Liver (tissue), 3 donors: Measurements from ENCODE around the gene BACH1.

Source experiments
- EGR1 ChIP-seq, 2 donors: IDR thresholded peaks; 2 replicates each; pipeline ENCODE4 v1.6.1; 2016 to 2018; ENCODE audit warnings: antibody characterized with exemption in 2 of 2, low read depth in 2 of 2
- FOXA1 ChIP-seq: IDR thresholded peaks from 2 replicates; pipeline ENCODE4 v1.6.1; 2016; ENCODE audit warnings: antibody characterized with exemption
- GABPA ChIP-seq, 2 donors: IDR thresholded peaks in 1 of 2; conservative IDR thresholded peaks in 1 of 2; 2 replicates each; pipeline ENCODE4 v1.6.1; 2016; ENCODE audit warnings: antibody characterized with exemption in 2 of 2, mild to moderate bottlenecking in 1 of 2, moderate library complexity in 1 of 2
- HNF4A ChIP-seq, 2 donors: conservative IDR thresholded peaks; 2 replicates each; pipeline ENCODE4 v1.6.1; 2016; ENCODE audit warnings: antibody characterized with exemption in 2 of 2, mild to moderate bottlenecking in 2 of 2
- JUND ChIP-seq, 2 donors: IDR thresholded peaks; 2 replicates each; pipeline ENCODE4 v1.6.1; 2016; ENCODE audit warnings: antibody characterized with exemption in 2 of 2
- MAX ChIP-seq: IDR thresholded peaks from 2 replicates; pipeline ENCODE4 v1.6.1; 2016; ENCODE audit warnings: antibody characterized with exemption
- RAD21 ChIP-seq, 2 donors: IDR thresholded peaks; 2 replicates each; pipeline ENCODE4 v1.6.1; 2016; ENCODE audit warnings: antibody characterized with exemption in 2 of 2, mild to moderate bottlenecking in 2 of 2
- SP1 ChIP-seq: IDR thresholded peaks from 2 replicates; pipeline ENCODE4 v1.6.1; 2018; ENCODE audit warnings: antibody characterized with exemption, mild to moderate bottlenecking
- TAF1 ChIP-seq: conservative IDR thresholded peaks from 2 replicates; pipeline ENCODE4 v1.6.1; 2016; ENCODE audit warnings: antibody characterized with exemption, mild to moderate bottlenecking
- YY1 ChIP-seq: IDR thresholded peaks from 2 replicates; pipeline ENCODE4 v1.6.1; 2016; ENCODE audit warnings: antibody characterized with exemption, mild to moderate bottlenecking
- ZBTB33 ChIP-seq: IDR thresholded peaks from 2 replicates; pipeline ENCODE4 v1.6.1; 2016; ENCODE audit warnings: antibody characterized with exemption
- TF ChIP-seq, protein P1 (sequence below): fragments of 150-350 bp; IDR thresholded peaks from 2 replicates; pipeline ENCODE4 v1.5.1; 2017; ENCODE audit warnings: improper control_type of control experiment, low read depth, low read length; ENCODE audit not compliant: missing input control
- TF ChIP-seq, protein P2 (sequence below): IDR thresholded peaks from 2 replicates; pipeline ENCODE4 v1.6.1; 2016; ENCODE audit warnings: antibody characterized with exemption, mild to moderate bottlenecking
- TF ChIP-seq, protein P3 (sequence below): IDR thresholded peaks from 2 replicates; pipeline ENCODE4 v1.6.1; 2016; ENCODE audit warnings: antibody characterized with exemption
- donor health status: healthy.
- donor health status: healthy.

GRCh38 chr21:29320031-29320430 lies 21.3 kb downstream of the BACH1 start:
- TF ChIP-seq, protein P1, sequence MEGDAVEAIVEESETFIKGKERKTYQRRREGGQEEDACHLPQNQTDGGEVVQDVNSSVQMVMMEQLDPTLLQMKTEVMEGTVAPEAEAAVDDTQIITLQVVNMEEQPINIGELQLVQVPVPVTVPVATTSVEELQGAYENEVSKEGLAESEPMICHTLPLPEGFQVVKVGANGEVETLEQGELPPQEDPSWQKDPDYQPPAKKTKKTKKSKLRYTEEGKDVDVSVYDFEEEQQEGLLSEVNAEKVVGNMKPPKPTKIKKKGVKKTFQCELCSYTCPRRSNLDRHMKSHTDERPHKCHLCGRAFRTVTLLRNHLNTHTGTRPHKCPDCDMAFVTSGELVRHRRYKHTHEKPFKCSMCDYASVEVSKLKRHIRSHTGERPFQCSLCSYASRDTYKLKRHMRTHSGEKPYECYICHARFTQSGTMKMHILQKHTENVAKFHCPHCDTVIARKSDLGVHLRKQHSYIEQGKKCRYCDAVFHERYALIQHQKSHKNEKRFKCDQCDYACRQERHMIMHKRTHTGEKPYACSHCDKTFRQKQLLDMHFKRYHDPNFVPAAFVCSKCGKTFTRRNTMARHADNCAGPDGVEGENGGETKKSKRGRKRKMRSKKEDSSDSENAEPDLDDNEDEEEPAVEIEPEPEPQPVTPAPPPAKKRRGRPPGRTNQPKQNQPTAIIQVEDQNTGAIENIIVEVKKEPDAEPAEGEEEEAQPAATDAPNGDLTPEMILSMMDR = no peak
- TF ChIP-seq, protein P2, sequence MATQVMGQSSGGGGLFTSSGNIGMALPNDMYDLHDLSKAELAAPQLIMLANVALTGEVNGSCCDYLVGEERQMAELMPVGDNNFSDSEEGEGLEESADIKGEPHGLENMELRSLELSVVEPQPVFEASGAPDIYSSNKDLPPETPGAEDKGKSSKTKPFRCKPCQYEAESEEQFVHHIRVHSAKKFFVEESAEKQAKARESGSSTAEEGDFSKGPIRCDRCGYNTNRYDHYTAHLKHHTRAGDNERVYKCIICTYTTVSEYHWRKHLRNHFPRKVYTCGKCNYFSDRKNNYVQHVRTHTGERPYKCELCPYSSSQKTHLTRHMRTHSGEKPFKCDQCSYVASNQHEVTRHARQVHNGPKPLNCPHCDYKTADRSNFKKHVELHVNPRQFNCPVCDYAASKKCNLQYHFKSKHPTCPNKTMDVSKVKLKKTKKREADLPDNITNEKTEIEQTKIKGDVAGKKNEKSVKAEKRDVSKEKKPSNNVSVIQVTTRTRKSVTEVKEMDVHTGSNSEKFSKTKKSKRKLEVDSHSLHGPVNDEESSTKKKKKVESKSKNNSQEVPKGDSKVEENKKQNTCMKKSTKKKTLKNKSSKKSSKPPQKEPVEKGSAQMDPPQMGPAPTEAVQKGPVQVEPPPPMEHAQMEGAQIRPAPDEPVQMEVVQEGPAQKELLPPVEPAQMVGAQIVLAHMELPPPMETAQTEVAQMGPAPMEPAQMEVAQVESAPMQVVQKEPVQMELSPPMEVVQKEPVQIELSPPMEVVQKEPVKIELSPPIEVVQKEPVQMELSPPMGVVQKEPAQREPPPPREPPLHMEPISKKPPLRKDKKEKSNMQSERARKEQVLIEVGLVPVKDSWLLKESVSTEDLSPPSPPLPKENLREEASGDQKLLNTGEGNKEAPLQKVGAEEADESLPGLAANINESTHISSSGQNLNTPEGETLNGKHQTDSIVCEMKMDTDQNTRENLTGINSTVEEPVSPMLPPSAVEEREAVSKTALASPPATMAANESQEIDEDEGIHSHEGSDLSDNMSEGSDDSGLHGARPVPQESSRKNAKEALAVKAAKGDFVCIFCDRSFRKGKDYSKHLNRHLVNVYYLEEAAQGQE = no peak
- TF ChIP-seq, protein P3, sequence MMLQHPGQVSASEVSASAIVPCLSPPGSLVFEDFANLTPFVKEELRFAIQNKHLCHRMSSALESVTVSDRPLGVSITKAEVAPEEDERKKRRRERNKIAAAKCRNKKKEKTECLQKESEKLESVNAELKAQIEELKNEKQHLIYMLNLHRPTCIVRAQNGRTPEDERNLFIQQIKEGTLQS = no peak
- TF ChIP-seq TAF1 (no peak), ZBTB33 (no peak), YY1 (no peak), SP1 (no peak), RAD21 (IDR thresholded peaks at IDR 0.05) (no peak), MAX (no peak), JUND (IDR thresholded peaks at IDR 0.05) (no peak), HNF4A (conservative IDR thresholded peaks at IDR 0.05) (no peak), FOXA1 (no peak), GABPA (IDR thresholded peaks at IDR 0.05 in 1 of 2, conservative IDR thresholded peaks at IDR 0.05 in 1 of 2) (no peak), EGR1 (IDR thresholded peaks at IDR 0.05; ENCODE audit: low read depth in 2 of 2) (no peak)
